Spleen (tissue), 11 donors: ENCODE data around the gene TEKTIP1. TPM values are rescaled to one million over a fixed set of nuclear protein-coding genes. Genes with fewer than 3 reads are reported as not detected.
A peak's percentile ranks its signal among the peaks of the same experiment; 100 is the strongest.

Source experiments
- DNase-seq: peaks from one replicate; pipeline ENCODE4 v3.0.0-alpha.2; 2020
- H3K27ac ChIP-seq, 8 donors: fragments of 200-600 bp; sonication (generic) in 7 of 8; 1 replicate in 4 of 8; 2 replicates in 4 of 8; pipeline versions ENCODE4 v1.5.0 to v1.8.0; 2016 to 2021; ENCODE audit warnings: inconsistent platforms in 4 of 8, mild to moderate bottlenecking in 4 of 8, moderate library complexity in 1 of 8
- H3K27me3 ChIP-seq, 7 donors: fragments of 200-600 bp; sonication (generic) in 6 of 7; replicated peaks in 1 of 7; 1 replicate in 4 of 7; 2 replicates in 3 of 7; pipeline versions ENCODE4 v1.5.0 to v1.8.0; 2016 to 2021; ENCODE audit warnings: inconsistent platforms in 3 of 7, mild to moderate bottlenecking in 1 of 7
- H3K36me3 ChIP-seq, 6 donors: fragments of 200-600 bp; sonication (generic) in 5 of 6; 1 replicate in 4 of 6; 2 replicates in 2 of 6; pipeline versions ENCODE4 v1.5.0 to v1.8.0; 2016 to 2021; ENCODE audit warnings: inconsistent platforms in 2 of 6
- H3K4me1 ChIP-seq, 6 donors: fragments of 200-600 bp; sonication (generic) in 5 of 6; 1 replicate in 3 of 6; 2 replicates in 3 of 6; pipeline versions ENCODE4 v1.5.0 to v1.8.0; 2016 to 2021; ENCODE audit warnings: inconsistent platforms in 3 of 6
- H3K4me3 ChIP-seq, 8 donors: fragments of 200-600 bp; sonication (generic) in 7 of 8; 1 replicate in 4 of 8; 2 replicates in 4 of 8; pipeline versions ENCODE4 v1.5.0 to v1.8.0; 2016 to 2021; ENCODE audit warnings: inconsistent platforms in 4 of 8, mild to moderate bottlenecking in 4 of 8, moderate library complexity in 2 of 8
- H3K9me3 ChIP-seq, 8 donors: fragments of 200-600 bp; sonication (generic) in 7 of 8; 1 replicate in 4 of 8; 2 replicates in 4 of 8; pipeline versions ENCODE4 v1.5.0 to v1.8.0; 2016 to 2021; ENCODE audit warnings: inconsistent platforms in 4 of 8
- CTCF ChIP-seq, 11 experiments: fragments of 200-600 bp in 7 of 11; fragments of 450-650 bp in 4 of 11; sonication (generic) in 4 of 11; IDR thresholded peaks in 8 of 11; conservative IDR thresholded peaks in 3 of 11; 1 replicate in 7 of 11; 2 replicates in 4 of 11; pipeline versions ENCODE4 v1.4.0 to v1.8.0; 2016 to 2021; ENCODE audit warnings: antibody characterized with exemption in 11 of 11, inconsistent platforms in 4 of 11, mild to moderate bottlenecking in 1 of 11
- POLR2A ChIP-seq, 3 donors: fragments of 450-650 bp; IDR thresholded peaks; one replicate each; pipeline ENCODE4 v1.5.1; 2017; ENCODE audit warnings: antibody characterized with exemption in 3 of 3, mild to moderate bottlenecking in 1 of 3
- POLR2AphosphoS5 ChIP-seq, 3 donors: sonication (generic); formaldehyde crosslinking; IDR thresholded peaks; one replicate each; pipeline ENCODE4 v1.5.1; 2017; ENCODE audit warnings: antibody characterized with exemption in 3 of 3
- WGBS, 5 donors: extraction: QIAGEN DNeasy Blood & Tissue Kit in 3 of 5; methylation state at CpG; one replicate each; pipeline versions ENCODE4 v1.1.5 to v1.1.7; 2013 to 2018; 5-methylcytosine and 5-hydroxymethylcytosine counted together
- intact Hi-C: fragments of 100-400 bp; cut with DNase I; formaldehyde crosslinking; loops from one replicate; pipeline ENCODE4 v1.15.0; 2023; ENCODE audit warnings: low total_unique reads
- polyA plus RNA-seq, 3 donors: library from polyadenylated mRNA; stranded (reverse); fragments of 200-250 nt; gene quantifications; one replicate each; pipeline ENCODE4 v1.2.1, GENCODE V29; 2013
- total RNA-seq, 7 donors: library from RNA; depleted of rRNA in 3 of 7; stranded (reverse); fragments of >200 nt in 3 of 7; fragmentation: NEBNext Ultra II Directional in 4 of 7; extraction: Animal tissue kit (Norgen Biotek cat#: 25700) in 4 of 7; gene quantifications; one replicate each; pipeline versions ENCODE4 v1.1.0 to v1.2.1, GENCODE V29; 2016 to 2021
- donor health status: healthy with polysubstance abuse.
- donor health status: DM: no; HTN: no; CAD: no; lungs with moderate emphysema.
- donor health status: DM: no; HTN: no; CAD: no.
- donor health status: Bipolar disorder and iron deficiency.
- donor health status: healthy.
- donor health status: DM: no; HTN: no; CAD: no.
- donor health status: DM: yes; HTN: yes; CAD: no.

Gene TEKTIP1
- total and polyA plus RNA-seq, 10 donors: 1.2 to 7.4 (median 3.1) TPM; not detected in 1

- TF ChIP-seq CTCF (IDR thresholded peaks at IDR 0.05 in 8 of 11, conservative IDR thresholded peaks at IDR 0.05 in 3 of 11): no peak
- TF ChIP-seq POLR2A (IDR thresholded peaks at IDR 0.05): no peak
- no peak for TF ChIP-seq POLR2AphosphoS5 (IDR thresholded peaks at IDR 0.05)
- 88 to 96% (median 91%) methylated on average over 2 of the region's 2 CpGs for WGBS, 5 donors
- H3K27ac ChIP-seq: no peak overlapping the region
Measured at GRCh38 chr19:3518659-3519058, 20.3 kb upstream of the TEKTIP1 start.

GRCh38 chr19:3519126-3519525 lies 19.8 kb upstream of the TEKTIP1 start:
- no peak overlapping the region for H3K27ac ChIP-seq
- H3K4me3 ChIP-seq: no peak overlapping the region
- no peaks in the 10 kb centered on the region for H3K9me3 ChIP-seq
- TF ChIP-seq POLR2AphosphoS5 (IDR thresholded peaks at IDR 0.05) (peak in 1 of 3 donors; percentile 20), POLR2A (IDR thresholded peaks at IDR 0.05) (no peak)
- WGBS, 5 donors: 86 to 93% (median 90%) methylated on average over 17 to 18 of the region's 18 CpGs
- no peaks in the 10 kb centered on the region for H3K27me3 ChIP-seq
- DNase-seq: no peak
- H3K36me3 ChIP-seq: peaks cover 0 to 68% (median 30%) of the 10 kb centered on the region in 6 donors
- peaks cover 10 to 69% (median 29%) of the 10 kb centered on the region in 6 donors for H3K4me1 ChIP-seq
- intact Hi-C loops: no loop called here

More at GRCh38 chr19:3518659-3519058, 20.3 kb upstream of the TEKTIP1 start:
- H3K4me1 ChIP-seq: peaks cover 10 to 73% (median 29%) of the 10 kb centered on the region in 6 donors
- H3K36me3 ChIP-seq: peaks cover 0 to 68% (median 25%) of the 10 kb centered on the region in 6 donors
- no peak for DNase-seq
- intact Hi-C loops: no loop called here
- H3K27me3 ChIP-seq: no peaks in the 10 kb centered on the region
- no peak overlapping the region for H3K4me3 ChIP-seq
- no peaks in the 10 kb centered on the region for H3K9me3 ChIP-seq

GRCh38 chr19:3520166-3521103 lies 18.5 kb upstream of the TEKTIP1 start:
- intact Hi-C loops: no loop called here
- Histone ChIP-seq H3K27me3 (no peaks in the 10 kb centered on the region), H3K27ac (no peak overlapping the region), H3K9me3 (no peaks in the 10 kb centered on the region), H3K4me1 (peaks cover 10 to 56% (median 24%) of the 10 kb centered on the region in 6 donors), H3K4me3 (no peak overlapping the region), H3K36me3 (peaks cover 0 to 71% (median 37%) of the 10 kb centered on the region in 6 donors)
- TF ChIP-seq POLR2AphosphoS5 (IDR thresholded peaks at IDR 0.05) (peak in 1 of 3 donors; percentile 8), POLR2A (IDR thresholded peaks at IDR 0.05) (no peak), CTCF (IDR thresholded peaks at IDR 0.05 in 8 of 11, conservative IDR thresholded peaks at IDR 0.05 in 3 of 11) (no peak)
- no peak for DNase-seq
- WGBS, 5 donors: 88 to 94% (median 88%) methylated on average over 16 to 37 of the region's 37 CpGs

GRCh38 chr19:3521104-3521445 lies 17.9 kb upstream of the TEKTIP1 start:
- WGBS, 5 donors: 62 to 87% (median 79%) methylated on average over 7 of the region's 7 CpGs
- H3K27me3 ChIP-seq: no peaks in the 10 kb centered on the region
- peaks cover 10 to 49% (median 19%) of the 10 kb centered on the region in 6 donors for H3K4me1 ChIP-seq
- intact Hi-C loops: no loop called here
- no peak overlapping the region for H3K4me3 ChIP-seq
- peaks cover 1 to 77% (median 43%) of the 10 kb centered on the region in 6 donors for H3K36me3 ChIP-seq
- TF ChIP-seq POLR2AphosphoS5 (IDR thresholded peaks at IDR 0.05): no peak
- TF ChIP-seq CTCF (IDR thresholded peaks at IDR 0.05 in 8 of 11, conservative IDR thresholded peaks at IDR 0.05 in 3 of 11): no peak
- TF ChIP-seq POLR2A (IDR thresholded peaks at IDR 0.05): no peak
- DNase-seq: no peak
- no peak overlapping the region for H3K27ac ChIP-seq
- H3K9me3 ChIP-seq: no peaks in the 10 kb centered on the region
